GM12878 (cell line): ENCODE data around the gene AMHR2. TPM values are rescaled to one million over a fixed set of nuclear protein-coding genes. Genes with fewer than 3 reads are reported as not detected.

Experiments
- BHLHE40 ChIP-seq, 2 experiments: fragments of 450-650 bp in 1 of 2; IDR thresholded peaks; 2 replicates each; pipeline ENCODE4 v1.6.1; 2011 to 2017; ENCODE audit warnings: low read depth in 2 of 2, borderline replicate concordance in 1 of 2, improper control_type of control experiment in 1 of 2, low read length in 1 of 2, mild to moderate bottlenecking in 1 of 2
- DPF2 ChIP-seq: fragments of 450-650 bp; IDR thresholded peaks from 2 replicates; pipeline ENCODE4 v1.6.1; 2017; ENCODE audit warnings: mild to moderate bottlenecking
- E2F8 ChIP-seq: fragments of 450-650 bp; IDR thresholded peaks from 2 replicates; pipeline ENCODE4 v1.6.1; 2018; ENCODE audit warnings: mild to moderate bottlenecking, low read depth, moderate library complexity; ENCODE audit not compliant: partially characterized antibody
- E4F1 ChIP-seq: fragments of 450-650 bp; IDR thresholded peaks from 2 replicates; pipeline ENCODE4 v1.6.1; 2018; ENCODE audit warnings: borderline replicate concordance, mild to moderate bottlenecking; ENCODE audit not compliant: partially characterized antibody
- EGR1 ChIP-seq, 2 experiments: IDR thresholded peaks; 1 replicate in 1 of 2; 2 replicates in 1 of 2; pipeline ENCODE4 v1.6.1; 2011 to 2012; ENCODE audit warnings: low read depth in 2 of 2, low read length in 2 of 2, borderline replicate concordance in 1 of 2, mild to moderate bottlenecking in 1 of 2, moderate library complexity in 1 of 2
- HDAC6 ChIP-seq: fragments of 200-600 bp; sonication (generic); IDR thresholded peaks from one replicate; pipeline ENCODE4 v1.8.0; 2017; ENCODE audit warnings: antibody characterized with exemption; ENCODE audit not compliant: unreplicated experiment
- RCOR1 ChIP-seq: conservative IDR thresholded peaks from 2 replicates; pipeline ENCODE4 v1.6.1; 2012; ENCODE audit warnings: low read depth, low read length, improper control_type of control experiment
- SIN3A ChIP-seq: IDR thresholded peaks from 2 replicates; pipeline ENCODE4 v1.6.1; 2012; ENCODE audit warnings: low read depth, low read length, improper control_type of control experiment
- SMAD1 ChIP-seq: fragments of 450-650 bp; IDR thresholded peaks from 2 replicates; pipeline ENCODE4 v1.6.1; 2018; ENCODE audit warnings: mild to moderate bottlenecking, low read depth; ENCODE audit not compliant: partially characterized antibody
- TBL1XR1 ChIP-seq: IDR thresholded peaks from 2 replicates; pipeline ENCODE4 v1.6.1; 2012; ENCODE audit warnings: low read depth, low read length, improper control_type of control experiment
- TCF12 ChIP-seq: IDR thresholded peaks from 2 replicates; pipeline ENCODE4 v1.6.1; 2011; ENCODE audit warnings: low read depth, mild to moderate bottlenecking, low read length
- ZBTB11 ChIP-seq: fragments of 450-650 bp; formaldehyde crosslinking; IDR thresholded peaks from 2 replicates; pipeline ENCODE4 v1.5.0; 2022; ENCODE audit warnings: mild to moderate bottlenecking, missing genetic modification characterization
- ZNF217 ChIP-seq: fragments of 450-650 bp; IDR thresholded peaks from 2 replicates; pipeline ENCODE4 v1.6.1; 2017; ENCODE audit warnings: antibody characterized with exemption, mild to moderate bottlenecking
- ZZZ3 ChIP-seq: IDR thresholded peaks from 2 replicates; pipeline ENCODE4 v1.6.1; 2011; ENCODE audit warnings: low read depth; ENCODE audit not compliant: control insufficient read depth, insufficient read length
- polyA plus RNA-seq, 11 experiments: library from polyadenylated mRNA; depleted of rRNA in 4 of 11; unstranded in 6 of 11; stranded (reverse) in 5 of 11; fragments of >200 nt; fragmentation: Nextera tagmentation in 4 of 11; fragmentation: Illumina TruSeq in 1 of 11; extraction: Ambion mirVana in 4 of 11; extraction: Trizol in 1 of 11; gene quantifications; 1 replicate in 1 of 11; 2 replicates in 10 of 11; pipeline versions ENCODE4 v1.2.1 to v1.2.3, GENCODE V29; 2011 to 2016; ENCODE audit warnings: inconsistent platforms in 2 of 11, missing spikeins in 2 of 11, low read depth in 1 of 11
- total RNA-seq, 4 experiments: library from RNA; depleted of rRNA in 3 of 4; stranded (reverse); fragments of >200 nt in 3 of 4; fragmentation: Illumina TruSeq in 1 of 4; extraction: Trizol in 1 of 4; gene quantifications; 2 replicates each; pipeline versions ENCODE4 v1.2.1 to v1.2.3, GENCODE V29; 2013 to 2021
- TF ChIP-seq, protein P1 (sequence below): fragments of 450-650 bp; IDR thresholded peaks from 2 replicates; pipeline ENCODE4 v1.6.1; 2017; ENCODE audit warnings: mild to moderate bottlenecking, moderate library complexity

AMHR2 gene
- total and polyA plus RNA-seq, 10 of the 15 experiments (the other 5 are each of a cell fraction or from before 2014, with no cell fraction given) = 0.06 TPM; not detected in 9

DNA sequence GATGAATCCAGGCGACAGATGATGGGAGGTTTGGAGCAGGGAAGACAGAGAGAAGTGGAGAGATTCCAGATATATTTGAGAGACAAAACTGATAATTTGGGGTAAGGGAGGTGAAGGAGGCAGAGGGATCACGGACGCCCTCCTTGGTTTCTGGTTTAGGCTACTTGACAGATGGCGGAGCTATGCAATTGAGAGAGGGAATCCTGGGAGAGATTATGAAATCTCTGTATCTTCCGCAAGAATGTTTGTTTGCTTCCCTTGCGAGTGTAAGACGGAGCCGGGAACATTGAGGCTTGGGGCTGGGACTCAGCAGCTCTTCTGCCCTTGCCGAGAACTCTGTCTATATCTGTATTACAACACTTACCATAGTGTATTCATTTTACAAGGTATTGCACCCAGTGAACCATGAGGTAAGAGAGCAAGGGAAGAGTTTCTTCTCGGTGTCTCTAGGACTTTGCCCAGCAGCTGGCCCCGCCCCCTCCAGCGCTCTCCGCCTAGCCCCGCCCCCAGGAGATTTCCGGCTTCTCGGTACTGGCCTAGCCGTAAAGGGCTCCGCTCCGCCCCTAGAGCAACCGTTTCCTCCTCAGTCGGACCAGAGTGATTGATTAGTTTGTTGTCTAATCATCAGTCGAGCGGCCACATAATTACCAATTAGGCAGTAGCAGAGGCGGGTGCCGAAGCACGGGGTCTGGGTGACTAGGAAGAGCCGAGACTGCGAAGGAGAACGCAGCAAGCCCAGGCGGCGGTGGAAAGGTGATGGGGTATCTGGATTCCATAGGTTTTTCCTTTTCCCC is 17.6 kb downstream of the AMHR2 start, which contains the start of gene PRR13 (continued):
- TF ChIP-seq, protein P1, sequence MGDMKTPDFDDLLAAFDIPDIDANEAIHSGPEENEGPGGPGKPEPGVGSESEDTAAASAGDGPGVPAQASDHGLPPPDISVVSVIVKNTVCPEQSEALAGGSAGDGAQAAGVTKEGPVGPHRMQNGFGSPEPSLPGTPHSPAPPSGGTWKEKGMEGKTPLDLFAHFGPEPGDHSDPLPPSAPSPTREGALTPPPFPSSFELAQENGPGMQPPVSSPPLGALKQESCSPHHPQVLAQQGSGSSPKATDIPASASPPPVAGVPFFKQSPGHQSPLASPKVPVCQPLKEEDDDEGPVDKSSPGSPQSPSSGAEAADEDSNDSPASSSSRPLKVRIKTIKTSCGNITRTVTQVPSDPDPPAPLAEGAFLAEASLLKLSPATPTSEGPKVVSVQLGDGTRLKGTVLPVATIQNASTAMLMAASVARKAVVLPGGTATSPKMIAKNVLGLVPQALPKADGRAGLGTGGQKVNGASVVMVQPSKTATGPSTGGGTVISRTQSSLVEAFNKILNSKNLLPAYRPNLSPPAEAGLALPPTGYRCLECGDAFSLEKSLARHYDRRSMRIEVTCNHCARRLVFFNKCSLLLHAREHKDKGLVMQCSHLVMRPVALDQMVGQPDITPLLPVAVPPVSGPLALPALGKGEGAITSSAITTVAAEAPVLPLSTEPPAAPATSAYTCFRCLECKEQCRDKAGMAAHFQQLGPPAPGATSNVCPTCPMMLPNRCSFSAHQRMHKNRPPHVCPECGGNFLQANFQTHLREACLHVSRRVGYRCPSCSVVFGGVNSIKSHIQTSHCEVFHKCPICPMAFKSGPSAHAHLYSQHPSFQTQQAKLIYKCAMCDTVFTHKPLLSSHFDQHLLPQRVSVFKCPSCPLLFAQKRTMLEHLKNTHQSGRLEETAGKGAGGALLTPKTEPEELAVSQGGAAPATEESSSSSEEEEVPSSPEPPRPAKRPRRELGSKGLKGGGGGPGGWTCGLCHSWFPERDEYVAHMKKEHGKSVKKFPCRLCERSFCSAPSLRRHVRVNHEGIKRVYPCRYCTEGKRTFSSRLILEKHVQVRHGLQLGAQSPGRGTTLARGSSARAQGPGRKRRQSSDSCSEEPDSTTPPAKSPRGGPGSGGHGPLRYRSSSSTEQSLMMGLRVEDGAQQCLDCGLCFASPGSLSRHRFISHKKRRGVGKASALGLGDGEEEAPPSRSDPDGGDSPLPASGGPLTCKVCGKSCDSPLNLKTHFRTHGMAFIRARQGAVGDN = 0 out of 2 replicates have a peak, but pooled peaks have one; percentile 69
- TF ChIP-seq RCOR1 = no peak
- TF ChIP-seq TCF12 = peak; percentile 20; the same call in 1 of the 2 replicates
- no peak for TF ChIP-seq ZBTB11 (CRISPR knock-in tag)
- no peak for TF ChIP-seq E2F8
- TF ChIP-seq EGR1 (IDR thresholded peaks at IDR 0.05; ENCODE audit: borderline replicate concordance in 1 of 2, low read depth in 2 of 2, low read length in 2 of 2) = no peak
- no peak; a peak in 1 of 4 replicates for TF ChIP-seq BHLHE40 (IDR thresholded peaks at IDR 0.05; ENCODE audit: borderline replicate concordance in 1 of 2, low read depth in 2 of 2, low read length in 1 of 2)
- TF ChIP-seq SIN3A = 0 out of 2 replicates have a peak, but pooled peaks have one; percentile 26
- peak; percentile 95 for TF ChIP-seq SMAD1
- no peak; the same call in 1 of the 2 replicates for TF ChIP-seq DPF2
- TF ChIP-seq TBL1XR1 = no peak
- TF ChIP-seq ZZZ3 = no peak
- TF ChIP-seq HDAC6 = no peak
- TF ChIP-seq E4F1 = peak; percentile 90
- TF ChIP-seq ZNF217 = no peak
